HG02943 (cell line): Measurements from ENCODE around the gene UGT2A2.

Source experiments
- ATAC-seq: cut with Tn5 transposase; IDR thresholded peaks from one replicate; pipeline ENCODE4 v1.9.1; 2021; ENCODE audit warnings: mild to moderate bottlenecking, low read depth, moderate library complexity; ENCODE audit not compliant: unreplicated experiment

Gene UGT2A2

GRCh38 chr4:69577245-69577644 lies 62.2 kb downstream of the UGT2A2 start:
- ATAC-seq = no peak

- ATAC-seq = no peak
Observed at GRCh38 chr4:69576251-69576877, 63.1 kb downstream of the UGT2A2 start.

DNA sequence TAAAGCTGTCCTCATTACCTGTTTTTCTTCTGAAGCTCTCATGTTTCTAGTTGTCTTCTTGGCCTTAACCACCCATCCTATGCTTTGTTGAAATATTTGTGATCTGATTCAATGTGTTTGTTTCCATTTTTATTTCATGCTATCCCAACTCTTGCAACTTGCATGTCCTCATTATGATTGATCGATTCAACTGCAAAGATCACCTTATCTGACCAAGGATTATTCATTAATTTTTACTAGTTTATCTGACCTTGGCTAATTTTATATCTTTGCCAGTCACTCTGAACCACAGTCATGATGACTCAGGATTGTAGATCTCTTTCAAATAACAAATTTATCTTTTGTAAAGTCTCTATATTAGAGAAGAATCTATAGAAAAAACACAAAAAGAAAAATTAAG lies 70.7 kb downstream of the UGT2A2 start:
- no peak for ATAC-seq

GRCh38 chr4:69563424-69563823 lies 76.0 kb downstream of the UGT2A2 start:
- no peak for ATAC-seq

GRCh38 chr4:69549651-69550050 lies 89.8 kb downstream of the UGT2A2 start:
- ATAC-seq = no peak

- no peak for ATAC-seq
Observed at GRCh38 chr4:69546134-69546765, 93.2 kb downstream of the UGT2A2 start.
